ENCODE measurements around the gene MEF2C.

The MEF2C gene

GRCh38 chr5:88882276-88883038, 527 bp downstream of the MEF2C start:
- DNase-seq (ENCODE audit: low read depth): peak; percentile 4
- no peak for TF ChIP-seq CTCF (conservative IDR thresholded peaks at IDR 0.05; ENCODE audit: low read length)
- peak overlapping the region; percentile 74 for H3K4me3 ChIP-seq (ENCODE audit: low read length)

- peak overlapping the region; percentile 74 for H3K4me3 ChIP-seq (ENCODE audit: low read length)
- DNase-seq (ENCODE audit: low read depth): peak; percentile 8
- TF ChIP-seq CTCF (conservative IDR thresholded peaks at IDR 0.05; ENCODE audit: low read length): no peak
Observed at GRCh38 chr5:88881571-88881971, 1.4 kb downstream of the MEF2C start.

GRCh38 chr5:88880201-88880600, 2.8 kb downstream of the MEF2C start:
- no peak overlapping the region for H3K4me3 ChIP-seq (ENCODE audit: low read length)

GRCh38 chr5:88879724-88880123, 3.3 kb downstream of the MEF2C start:
- DNase-seq (ENCODE audit: low read depth): no peak
- no peak overlapping the region for H3K4me3 ChIP-seq (ENCODE audit: low read length)
- no peak for TF ChIP-seq CTCF (conservative IDR thresholded peaks at IDR 0.05; ENCODE audit: low read length)

More at GRCh38 chr5:88880201-88880600, 2.8 kb downstream of the MEF2C start:
- TF ChIP-seq CTCF (conservative IDR thresholded peaks at IDR 0.05; ENCODE audit: low read length): no peak
- no peak for DNase-seq (ENCODE audit: low read depth)

- TF ChIP-seq CTCF (conservative IDR thresholded peaks at IDR 0.05; ENCODE audit: low read length): peak; percentile 30
- peak; percentile 20 for DNase-seq (ENCODE audit: low read depth)
- H3K4me3 ChIP-seq (ENCODE audit: low read length): no peak overlapping the region
Observed at GRCh38 chr5:88878976-88879375, 4.0 kb downstream of the MEF2C start.

- TF ChIP-seq CTCF (conservative IDR thresholded peaks at IDR 0.05; ENCODE audit: low read length): no peak
- no peak overlapping the region for H3K4me3 ChIP-seq (ENCODE audit: low read length)
- peak; percentile 59 for DNase-seq (ENCODE audit: low read depth)
Observed at GRCh38 chr5:88877826-88878225, 5.2 kb downstream of the MEF2C start.

- no peak for DNase-seq (ENCODE audit: low read depth)
- TF ChIP-seq CTCF (conservative IDR thresholded peaks at IDR 0.05; ENCODE audit: low read length): no peak
- no peak overlapping the region for H3K4me3 ChIP-seq (ENCODE audit: low read length)
Observed at GRCh38 chr5:88876714-88877113, 6.3 kb downstream of the MEF2C start.

All from AG10803 (cell line).